ENCODE results near the gene DHX16. TPM values are rescaled to one million over a fixed set of nuclear protein-coding genes. Genes with fewer than 3 reads are reported as not detected.
A peak's percentile ranks its signal among the peaks of the same experiment; 100 is the strongest.

DHX16 gene
- total and polyA plus RNA-seq, 4 experiments from 2014 or later = 22.0 to 54.6 (median 41.8) TPM

DNA sequence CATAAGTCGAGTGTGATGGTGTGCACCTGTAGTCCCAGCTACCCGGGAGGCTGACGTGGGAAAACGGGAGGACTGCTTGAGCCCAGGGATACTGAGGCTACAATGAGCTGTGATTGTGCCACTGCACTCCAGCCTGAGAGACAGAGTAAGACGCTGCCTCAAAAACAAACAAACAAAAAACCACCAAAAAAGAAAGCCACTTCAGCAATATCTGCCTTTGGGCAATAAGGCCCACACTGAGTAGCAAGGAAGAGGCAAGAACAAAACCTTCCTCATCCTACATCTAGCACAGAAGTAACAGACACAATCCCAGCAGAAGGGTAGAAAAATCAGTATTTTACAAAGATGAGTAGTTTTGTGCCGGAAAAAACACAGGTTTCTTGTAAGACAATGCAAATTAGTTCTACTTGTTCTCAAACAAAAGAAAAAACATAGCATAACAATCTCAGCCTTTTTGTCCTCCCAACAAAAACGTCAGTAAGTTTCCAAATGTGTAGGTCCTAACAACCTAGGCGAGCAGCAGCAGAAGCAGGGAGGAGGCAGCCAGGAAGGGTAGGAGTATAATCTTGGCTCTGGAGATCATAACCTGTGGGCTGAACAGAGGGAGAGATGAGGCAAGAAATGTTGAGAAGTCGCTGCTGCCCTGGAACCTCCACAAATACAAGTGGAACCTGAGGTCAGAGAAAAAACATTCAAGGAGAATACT, 61.5 kb downstream of the DHX16 start:
- ChIA-PET CTCF (ENCODE audit: partially characterized antibody) (interaction anchor here (0.8 to 4.8 kb wide), 11 partner anchors 13 to 129 kb away, joined by 3 to 33 read pairs (median 9); no protein-coding TSS in a partner anchor), POLR2A (ENCODE audit: partially characterized antibody) (interaction anchor here (0.9 to 5.0 kb wide), 18 partner anchors 12 to 148 kb away, joined by 3 to 102 read pairs (median 6); partner anchors contain the start of genes ABCF1, GNL1, MDC1 and PRR3)
- no peaks in the 10 kb centered on the region for H3K27me3 Mint-ChIP-seq
- intact Hi-C loops (cut with micrococcal nuclease) = no loop called here
- peak overlapping the region; percentile 77 to 100 (median 85) for H3K27ac Mint-ChIP-seq
- Histone ChIP-seq H3K9me3 (ENCODE audit: control insufficient read depth in 1 of 2, low read length in 2 of 2) (no peaks in the 10 kb centered on the region), H3K27ac (ENCODE audit: low read depth, low read length) (peak overlapping the region; percentile 32), H3K4me3 (ENCODE audit: low read length in 2 of 2) (no peak overlapping the region), H3K36me3 (ENCODE audit: insufficient read depth, low read length) (peaks cover 39% of the 10 kb centered on the region), H3K4me1 (ENCODE audit: insufficient read depth, low read length) (peaks cover 70% of the 10 kb centered on the region), H3K27me3 (ENCODE audit: insufficient read depth, low read length) (no peaks in the 10 kb centered on the region)
- peak overlapping the region in 2 of 8 donors; percentile 23 to 33 for H3K4me3 Mint-ChIP-seq
- H3K36me3 Mint-ChIP-seq = peaks cover 42 to 57% of the 10 kb centered on the region in 2 donors
- no peak for DNase-seq
- H3K4me1 Mint-ChIP-seq = peaks cover 50 to 78% (median 63%) of the 10 kb centered on the region in 4 donors
- H3K9me3 Mint-ChIP-seq = peaks cover 0 to 6% (median 0%) of the 10 kb centered on the region in 8 donors

DNA sequence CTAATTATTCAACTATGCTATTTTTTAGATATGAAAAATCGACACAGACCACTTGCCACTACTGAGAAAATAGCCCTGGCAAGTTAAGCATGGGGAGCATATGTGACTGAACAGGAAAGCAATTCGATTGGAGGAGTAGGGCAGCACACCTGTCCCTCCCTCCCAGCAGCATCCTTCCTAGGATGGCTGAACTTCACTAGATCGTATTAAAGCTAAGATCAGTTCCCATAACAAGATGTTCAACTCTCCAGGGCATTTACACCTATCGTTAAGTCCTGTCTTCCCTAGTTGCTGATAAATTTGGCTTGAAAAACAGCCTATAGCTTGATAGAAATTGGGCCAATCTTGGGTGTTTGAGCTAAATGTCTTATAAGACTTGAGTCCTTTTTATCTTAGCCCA, 62.7 kb downstream of the DHX16 start:
- POLR2A ChIA-PET (ENCODE audit: partially characterized antibody) = interaction anchor here (1.0 to 2.0 kb wide), 11 partner anchors 11 to 147 kb away, joined by 3 to 25 read pairs (median 4); partner anchors contain the start of genes ABCF1 and PRR3
- peaks cover 43% of the 10 kb centered on the region for H3K36me3 ChIP-seq (ENCODE audit: insufficient read depth, low read length)

DNA sequence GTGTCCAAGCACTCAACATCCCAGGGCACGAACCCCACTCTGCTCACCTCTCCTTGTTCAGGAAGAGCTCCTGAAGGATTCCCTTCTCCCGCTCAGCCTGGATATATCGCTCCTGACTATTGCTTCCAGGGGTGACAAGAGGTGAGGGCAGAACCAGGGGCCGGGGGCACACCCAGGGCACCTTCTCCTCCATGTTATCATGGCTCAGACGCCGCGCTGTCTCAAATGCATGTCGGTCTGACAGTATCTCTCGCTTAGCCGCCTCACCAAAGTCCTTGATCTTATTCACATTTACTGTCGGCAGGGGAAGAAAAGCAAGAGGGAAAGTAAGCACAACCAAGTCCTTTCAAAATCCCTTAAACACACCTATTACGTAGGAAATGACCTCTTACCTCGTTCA, 68.8 kb downstream of the DHX16 start:
- no peaks in the 10 kb centered on the region for H3K9me3 Mint-ChIP-seq
- ChIA-PET POLR2A (ENCODE audit: partially characterized antibody) (interaction anchor here (1.8 to 4.7 kb wide), 2 partner anchors 11 to 61 kb away, joined by 5 to 59 read pairs; no protein-coding TSS in a partner anchor), CTCF (ENCODE audit: partially characterized antibody) (interaction anchor here (0.7 kb wide), 1 partner anchor 59 kb away, joined by 3 read pairs; no protein-coding TSS in a partner anchor)
- Histone ChIP-seq H3K36me3 (ENCODE audit: insufficient read depth, low read length) (peaks cover 83% of the 10 kb centered on the region), H3K4me3 (ENCODE audit: low read length in 2 of 2) (no peak overlapping the region), H3K27ac (ENCODE audit: low read depth, low read length) (no peak overlapping the region), H3K27me3 (ENCODE audit: insufficient read depth, low read length) (no peaks in the 10 kb centered on the region), H3K9me3 (ENCODE audit: control insufficient read depth in 1 of 2, low read length in 2 of 2) (no peaks in the 10 kb centered on the region), H3K4me1 (ENCODE audit: insufficient read depth, low read length) (peaks cover 14% of the 10 kb centered on the region)
- H3K27me3 Mint-ChIP-seq = no peaks in the 10 kb centered on the region
- peaks cover 8 to 37% (median 27%) of the 10 kb centered on the region in 4 donors for H3K4me1 Mint-ChIP-seq
- peak overlapping the region in 6 of 7 donors; percentile 6 to 64 (median 52) for H3K27ac Mint-ChIP-seq
- no peak for DNase-seq
- intact Hi-C loops (cut with micrococcal nuclease) = no loop called here
- H3K36me3 Mint-ChIP-seq = peaks cover 54 to 78% of the 10 kb centered on the region in 2 donors
- no peak overlapping the region for H3K4me3 Mint-ChIP-seq

More for the DNA sequence above, 62.7 kb downstream of the DHX16 start:
- Mint-ChIP-seq H3K36me3 (peaks cover 39 to 54% of the 10 kb centered on the region in 2 donors), H3K4me3 (peak overlapping the region in 1 of 8 donors; percentile 15), H3K27me3 (no peaks in the 10 kb centered on the region), H3K27ac (peak overlapping the region; percentile 70 to 100 (median 86)), H3K9me3 (peaks cover 0 to 3% (median 0%) of the 10 kb centered on the region in 8 donors), H3K4me1 (peaks cover 52 to 77% (median 66%) of the 10 kb centered on the region in 4 donors)
- DNase-seq = no peak
- Histone ChIP-seq H3K27me3 (ENCODE audit: insufficient read depth, low read length) (no peaks in the 10 kb centered on the region), H3K4me3 (ENCODE audit: low read length in 2 of 2) (no peak overlapping the region), H3K27ac (ENCODE audit: low read depth, low read length) (peak overlapping the region; percentile 32), H3K9me3 (ENCODE audit: control insufficient read depth in 1 of 2, low read length in 2 of 2) (no peaks in the 10 kb centered on the region), H3K4me1 (ENCODE audit: insufficient read depth, low read length) (peaks cover 70% of the 10 kb centered on the region)
- CTCF ChIA-PET (ENCODE audit: partially characterized antibody) = interaction anchor here (1.0 to 2.0 kb wide), 9 partner anchors 12 to 200 kb away, joined by 3 to 13 read pairs (median 6); no protein-coding TSS in a partner anchor
- intact Hi-C loops (cut with micrococcal nuclease) = no loop called here

Other genes starting within 250 kb of the DHX16 start
- 1,000 to 10,000 TPM; 1,097 to 1,122 TPM for gene HLA-E, start 183.5 kb downstream of the DHX16 start, total RNA-seq
- gene HLA-E, start 183.5 kb downstream of the DHX16 start, polyA plus RNA-seq = 1,000 to 10,000 TPM; 2,441 to 3,541 TPM
- gene GNL1, start 116.5 kb downstream of the DHX16 start, total RNA-seq = 10 to 100 TPM; 83.4 to 83.9 TPM
- 10 to 100 TPM; 37.4 to 51.5 TPM for gene GNL1, start 116.5 kb downstream of the DHX16 start, polyA plus RNA-seq
- 10 to 100 TPM; 26.4 to 29.1 TPM for gene PRR3, start 115.7 kb downstream of the DHX16 start, total RNA-seq
- gene PRR3, start 115.7 kb downstream of the DHX16 start, polyA plus RNA-seq = 1 to 10 TPM; 4.3 to 8.5 TPM
- gene ABCF1, start 101.6 kb downstream of the DHX16 start, total RNA-seq = 10 to 100 TPM; 60.8 to 66.8 TPM
- 10 to 100 TPM in 1 of 2 donors, 1 to 10 TPM in 1; 7.5 to 46.6 TPM for gene ABCF1, start 101.6 kb downstream of the DHX16 start, polyA plus RNA-seq
- gene PPP1R10, start 55.8 kb downstream of the DHX16 start, total RNA-seq = 100 to 1,000 TPM; 224 to 231 TPM
- gene PPP1R10, start 55.8 kb downstream of the DHX16 start, polyA plus RNA-seq = 10 to 100 TPM in 1 of 2 donors, 1 to 10 TPM in 1; 8.5 to 30.6 TPM
- gene MRPS18B, start 55.2 kb downstream of the DHX16 start, total RNA-seq = 10 to 100 TPM; 44.4 to 46.3 TPM
- 100 to 1,000 TPM; 112 to 126 TPM for gene MRPS18B, start 55.2 kb downstream of the DHX16 start, polyA plus RNA-seq
- 1 to 10 TPM; 8.3 to 9.4 TPM for gene ATAT1, start 46.1 kb downstream of the DHX16 start, total RNA-seq
- 1 to 10 TPM in 1 of 2 donors, under 1 TPM in 1; 0.29 to 1.9 TPM for gene ATAT1, start 46.1 kb downstream of the DHX16 start, polyA plus RNA-seq
- gene C6orf136, start 25.9 kb downstream of the DHX16 start, total RNA-seq = 10 to 100 TPM; 29.3 to 35.0 TPM
- gene C6orf136, start 25.9 kb downstream of the DHX16 start, polyA plus RNA-seq = 10 to 100 TPM in 1 of 2 donors, 1 to 10 TPM in 1; 6.2 to 16.0 TPM
- 100 to 1,000 TPM; 122 to 127 TPM for gene PPP1R18, start 13.6 kb upstream of the DHX16 start, total RNA-seq
- 100 to 1,000 TPM in 1 of 2 donors, 10 to 100 TPM in 1; 68.2 to 117 TPM for gene PPP1R18, start 13.6 kb upstream of the DHX16 start, polyA plus RNA-seq
- 1 to 10 TPM; 6.4 to 6.6 TPM for gene NRM, start 18.0 kb upstream of the DHX16 start, total RNA-seq
- gene NRM, start 18.0 kb upstream of the DHX16 start, polyA plus RNA-seq = 10 to 100 TPM in 1 of 2 donors, 1 to 10 TPM in 1; 9.1 to 15.8 TPM
- gene MDC1, start 44.3 kb upstream of the DHX16 start, total RNA-seq = 10 to 100 TPM; 60.7 to 73.5 TPM
- gene MDC1, start 44.3 kb upstream of the DHX16 start, polyA plus RNA-seq = 1 to 10 TPM in 1 of 2 donors, not detected in 1; 9.8 TPM
- gene TUBB, start 47.3 kb upstream of the DHX16 start, total RNA-seq = 100 to 1,000 TPM; 285 to 300 TPM
- gene TUBB, start 47.3 kb upstream of the DHX16 start, polyA plus RNA-seq = 100 to 1,000 TPM in 1 of 2 donors, 10 to 100 TPM in 1; 74.8 to 142 TPM
- gene FLOT1, start 69.7 kb upstream of the DHX16 start, total RNA-seq = 10 to 100 TPM; 75.3 to 78.5 TPM
- 10 to 100 TPM; 74.6 to 82.1 TPM for gene FLOT1, start 69.7 kb upstream of the DHX16 start, polyA plus RNA-seq
- gene IER3, start 71.5 kb upstream of the DHX16 start, total RNA-seq = 10 to 100 TPM; 11.3 to 11.4 TPM
- under 1 TPM; 0.77 to 0.83 TPM for gene IER3, start 71.5 kb upstream of the DHX16 start, polyA plus RNA-seq
- 10 to 100 TPM; 10.2 to 13.1 TPM for gene DDR1, start 211.5 kb upstream of the DHX16 start, total RNA-seq
- 1 to 10 TPM; 1.4 to 3.1 TPM for gene DDR1, start 211.5 kb upstream of the DHX16 start, polyA plus RNA-seq
- gene GTF2H4, start 235.2 kb upstream of the DHX16 start, total RNA-seq = 10 to 100 TPM; 36.5 to 39.7 TPM
- 1 to 10 TPM; 3.7 to 9.5 TPM for gene GTF2H4, start 235.2 kb upstream of the DHX16 start, polyA plus RNA-seq
- gene VARS2, start 241.2 kb upstream of the DHX16 start, total RNA-seq = 10 to 100 TPM; 34.9 to 37.8 TPM
- gene VARS2, start 241.2 kb upstream of the DHX16 start, polyA plus RNA-seq = 10 to 100 TPM; 16.3 to 17.0 TPM

Measured in CD4-positive, alpha-beta memory T cell (primary cell).